IMR-90 (cell line): ENCODE data around the gene SEC23A. TPM values are rescaled to one million over a fixed set of nuclear protein-coding genes. Genes with fewer than 3 reads are reported as not detected.

Experiments
- ATAC-seq: fragments of 200-7000 bp; cut with Tn5 transposase; 2 replicates; pipeline ENCODE4 v1.9.1; 2020; ENCODE audit warnings: low read depth, mild to moderate bottlenecking, moderate library complexity
- BruUV-seq: library from RNA; stranded (reverse); fragments of 400-500 nt; replicated peaks from 2 replicates; lab custom pipeline; 2021; lab: Mats Ljungman, UMichigan
- CTCF ChIA-PET: fragments of 300-600 bp; formaldehyde crosslinking; extraction: SDS; loops from one replicate; lab custom pipeline; 2021; ENCODE audit warnings: antibody characterized with exemption; lab: Yijun Ruan, JAX
- POLR2A ChIA-PET: fragments of 300-600 bp; sonication (Branson Sonifier 250); formaldehyde crosslinking; loops from one replicate; lab custom pipeline; 2022; ENCODE audit warnings: antibody characterized with exemption; ENCODE audit not compliant: unreplicated experiment; lab: Charles Lee
- DNase-seq: peaks from one replicate; pipeline ENCODE4 v3.0.0; 2013
- H2AFZ ChIP-seq: replicated peaks from 2 replicates; pipeline ENCODE3; 2013; ENCODE audit warnings: low read length, mild to moderate bottlenecking; ENCODE audit not compliant: poor library complexity
- H2AK5ac ChIP-seq: 2 replicates; pipeline ENCODE4 v1.6.1; 2013; ENCODE audit warnings: low read depth, low read length, inconsistent platforms
- H2AK9ac ChIP-seq: replicated peaks from 2 replicates; pipeline ENCODE3; 2013; ENCODE audit warnings: mild to moderate bottlenecking, low read depth, low read length, moderate library complexity; ENCODE audit not compliant: poor library complexity
- H2BK120ac ChIP-seq: 2 replicates; pipeline ENCODE4 v1.6.1; 2013; ENCODE audit warnings: low read depth, low read length, inconsistent platforms
- H2BK15ac ChIP-seq: 3 replicates; pipeline ENCODE4 v1.6.1; 2013; ENCODE audit warnings: low read depth, low read length, inconsistent platforms
- H2BK20ac ChIP-seq: 2 replicates; pipeline ENCODE4 v1.6.1; 2013; ENCODE audit warnings: low read depth, mild to moderate bottlenecking, inconsistent platforms, low read length, moderate library complexity
- H2BK5ac ChIP-seq: 2 replicates; pipeline ENCODE4 v1.6.1; 2013; ENCODE audit warnings: mild to moderate bottlenecking, low read depth, low read length, inconsistent platforms; ENCODE audit not compliant: poor library complexity, severe bottlenecking
- H3K14ac ChIP-seq: replicated peaks from 2 replicates; pipeline ENCODE4 v1.6.1; 2013; ENCODE audit warnings: low read depth, low read length, inconsistent platforms
- H3K18ac ChIP-seq: 2 replicates; pipeline ENCODE4 v1.6.1; 2013; ENCODE audit warnings: low read depth, low read length, control low read depth
- H3K23ac ChIP-seq: 2 replicates; pipeline ENCODE4 v1.6.1; 2013; ENCODE audit warnings: low read depth, low read length, inconsistent platforms
- H3K27ac ChIP-seq: 2 replicates; pipeline ENCODE4 v1.5.1; 2013; ENCODE audit warnings: mild to moderate bottlenecking, control low read depth, low read length; ENCODE audit not compliant: insufficient read depth
- H3K27me3 ChIP-seq: 2 replicates; pipeline ENCODE4 v1.6.1; 2013; ENCODE audit warnings: low read length; ENCODE audit not compliant: control insufficient read depth, insufficient read depth
- H3K36me3 ChIP-seq: 2 replicates; pipeline ENCODE4 v1.6.1; 2013; ENCODE audit warnings: low read length, mixed read lengths; ENCODE audit not compliant: control insufficient read depth, insufficient read depth
- H3K4ac ChIP-seq: 2 replicates; pipeline ENCODE4 v1.6.1; 2013; ENCODE audit warnings: low read depth, low read length, inconsistent platforms
- H3K4me1 ChIP-seq: 2 replicates; pipeline ENCODE4 v1.6.1; 2013; ENCODE audit warnings: low read length, mixed read lengths; ENCODE audit not compliant: control insufficient read depth, insufficient read depth
- H3K4me2 ChIP-seq: 2 replicates; pipeline ENCODE4 v1.6.1; 2013; ENCODE audit warnings: low read depth, mild to moderate bottlenecking, control low read depth, low read length, moderate library complexity
- H3K4me3 ChIP-seq: 2 replicates; pipeline ENCODE4 v1.5.1; 2013; ENCODE audit warnings: low read depth, mild to moderate bottlenecking, control low read depth, low read length, moderate library complexity; ENCODE audit not compliant: insufficient read depth
- H3K56ac ChIP-seq: 2 replicates; pipeline ENCODE4 v1.6.1; 2013; ENCODE audit warnings: low read length, inconsistent platforms; ENCODE audit not compliant: insufficient read depth; ENCODE audit errors: extremely low read depth
- H3K79me1 ChIP-seq, 2 experiments: 2 replicates each; pipeline ENCODE4 v1.6.1; 2013; ENCODE audit warnings: low read length in 2 of 2, inconsistent platforms in 1 of 2, low read depth in 1 of 2
- H3K9ac ChIP-seq: 2 replicates; pipeline ENCODE4 v1.6.1; 2013; ENCODE audit warnings: low read depth, low read length, control low read depth
- H3K9me1 ChIP-seq: 2 replicates; pipeline ENCODE4 v1.6.1; 2013; ENCODE audit warnings: low read length, inconsistent platforms; ENCODE audit not compliant: insufficient read depth
- H3K9me3 ChIP-seq: 2 replicates; pipeline ENCODE4 v1.6.1; 2013; ENCODE audit warnings: low read length; ENCODE audit not compliant: control insufficient read depth, insufficient read depth
- H4K20me1 ChIP-seq: 2 replicates; pipeline ENCODE4 v1.6.1; 2013; ENCODE audit warnings: low read length, inconsistent platforms; ENCODE audit not compliant: insufficient read depth
- H4K5ac ChIP-seq: 2 replicates; pipeline ENCODE4 v1.6.1; 2013; ENCODE audit warnings: mild to moderate bottlenecking, low read depth, low read length, control low read depth
- H4K8ac ChIP-seq, 2 experiments: 2 replicates each; pipeline ENCODE4 v1.6.1; 2013; ENCODE audit warnings: low read depth in 2 of 2, low read length in 2 of 2, control low read depth in 1 of 2, inconsistent platforms in 1 of 2
- H4K91ac ChIP-seq: 2 replicates; pipeline ENCODE4 v1.6.1; 2013; ENCODE audit warnings: low read depth, low read length, inconsistent platforms; ENCODE audit not compliant: insufficient read depth
- BHLHE40 ChIP-seq: fragments of 150-350 bp; IDR thresholded peaks from 2 replicates; pipeline ENCODE4 v1.6.1; 2016; ENCODE audit warnings: mild to moderate bottlenecking, low read depth, low read length
- CEBPB ChIP-seq: IDR thresholded peaks from 2 replicates; pipeline ENCODE4 v1.6.1; 2012; ENCODE audit warnings: low read depth, low read length, improper control_type of control experiment
- CTCF ChIP-seq: conservative IDR thresholded peaks from 2 replicates; pipeline ENCODE4 v1.5.1; 2012; ENCODE audit warnings: mild to moderate bottlenecking, low read depth, low read length, improper control_type of control experiment
- ELK1 ChIP-seq: fragments of 150-350 bp; IDR thresholded peaks from 2 replicates; pipeline ENCODE4 v1.6.1; 2016; ENCODE audit warnings: low read depth, mild to moderate bottlenecking, low read length, moderate library complexity, borderline replicate concordance
- MAFK ChIP-seq: IDR thresholded peaks from 2 replicates; pipeline ENCODE4 v1.6.1; 2012; ENCODE audit warnings: low read depth, low read length, improper control_type of control experiment
- MXI1 ChIP-seq: IDR thresholded peaks from 2 replicates; pipeline ENCODE4 v1.6.1; 2012; ENCODE audit warnings: low read depth, mild to moderate bottlenecking, low read length, moderate library complexity, borderline replicate concordance
- NFE2L2 ChIP-seq: fragments of 150-350 bp; IDR thresholded peaks from 2 replicates; pipeline ENCODE4 v1.6.1; 2016; ENCODE audit warnings: low read depth, mild to moderate bottlenecking, low read length
- RFX5 ChIP-seq: IDR thresholded peaks from 2 replicates; pipeline ENCODE4 v1.8.0; 2012; ENCODE audit warnings: low read depth, mild to moderate bottlenecking, low read length, moderate library complexity
- SMC3 ChIP-seq: fragments of 150-350 bp; IDR thresholded peaks from 2 replicates; pipeline ENCODE4 v1.6.1; 2016; ENCODE audit warnings: low read depth, mild to moderate bottlenecking, antibody characterized with exemption, low read length, moderate library complexity
- USF2 ChIP-seq: fragments of 150-350 bp; IDR thresholded peaks from 2 replicates; pipeline ENCODE4 v1.6.1; 2017; ENCODE audit warnings: mild to moderate bottlenecking, antibody characterized with exemption, low read length, low read depth
- dilution Hi-C: fragments of 300-500 bp; cut with HindIII; formaldehyde crosslinking; loops from one replicate; pipeline ENCODE4 v1.14.3; 2018; ENCODE audit warnings: low sequenced_read_pairs; ENCODE audit not compliant: unreplicated experiment
- in situ Hi-C: fragments of 300-500 bp; cut with MboI; formaldehyde crosslinking; loops from 3 replicates; pipeline ENCODE4 v1.14.3; 2019; ENCODE audit warnings: low sequenced_read_pairs, inconsistent platforms, mixed read lengths
- intact Hi-C: fragments of 100-400 bp; cut with micrococcal nuclease; formaldehyde crosslinking; loops from 2 replicates; pipeline ENCODE4 v1.10.0; 2022
- polyA plus RNA-seq, 3 experiments: library from polyadenylated mRNA; depleted of rRNA; stranded (reverse); fragments of >200 nt; gene quantifications; 2 replicates each; pipeline ENCODE4 v1.2.3, GENCODE V29; 2012; ENCODE audit warnings: low replicate concordance in 1 of 3
- total RNA-seq: library from RNA; depleted of rRNA; stranded (reverse); fragments of >200 nt; gene quantifications from 2 replicates; pipeline ENCODE4 v1.2.3, GENCODE V29; 2012

The SEC23A gene
- total and polyA plus RNA-seq, 2 of the 4 experiments (the other 2 are of a cell fraction), result 141 to 609 TPM

- TF ChIP-seq MXI1, result no peak
- no peak for TF ChIP-seq BHLHE40
- TF ChIP-seq CTCF, result no peak
- TF ChIP-seq RFX5, result no peak
- no peak for TF ChIP-seq NFE2L2
- TF ChIP-seq CEBPB, result no peak
- TF ChIP-seq ELK1, result no peak
- TF ChIP-seq USF2, result no peak
- TF ChIP-seq MAFK, result no peak
- no peak for TF ChIP-seq SMC3
- Histone ChIP-seq H3K4me1 (no peaks in the 10 kb centered on the region), H3K4me3 (no peak overlapping the region), H3K27ac (no peak overlapping the region), H2AK9ac (no peak overlapping the region), H4K5ac (no peak overlapping the region), H3K23ac (no peak overlapping the region), H4K20me1 (no peaks in the 10 kb centered on the region), H3K9me3 (no peaks in the 10 kb centered on the region), H3K14ac (no peak overlapping the region), H2BK15ac (no peak overlapping the region), H4K91ac (no peak overlapping the region), H3K27me3 (no peaks in the 10 kb centered on the region), H4K8ac (no peak overlapping the region), H2AK5ac (no peak overlapping the region), H3K4me2 (no peak overlapping the region), H2AFZ (no peak overlapping the region), H3K9ac (no peak overlapping the region), H3K18ac (no peak overlapping the region), H3K36me3 (peaks cover 24% of the 10 kb centered on the region), H3K9me1 (peaks cover 3% of the 10 kb centered on the region; the same call in 1 of the 2 replicates), H2BK20ac (no peak overlapping the region), H2BK120ac (no peak overlapping the region), H3K56ac (no peak overlapping the region), H2BK5ac (no peak overlapping the region), H3K79me1 (peaks cover 4 to 28% of the 10 kb centered on the region in 2 experiments; a peak in 2 of 4 replicates), H3K4ac (no peak overlapping the region)
- ATAC-seq, result no peak
- intact Hi-C loops (no loop called here), in situ Hi-C loops (no loop called here), dilution Hi-C loops (no loop called here)
- ChIA-PET POLR2A (no interaction called here), CTCF (no interaction called here)
- BruUV-seq, result no TSS peak
- no peak for DNase-seq
Observed at GRCh38 chr14:39028620-39029019, 74.4 kb downstream of the SEC23A start.
